DOHH2 (cell line): ENCODE results near the gene RPS6KA2.

ENCODE experiments used
- H3F3A ChIP-seq: fragments of 200-600 bp; sonication (generic), shearing (Covaris generic); 2 replicates; pipeline ENCODE4 v1.6.0; 2016; ENCODE audit warnings: antibody characterized with exemption, mild to moderate bottlenecking; ENCODE audit not compliant: control insufficient read depth, insufficient read depth
- H3K27ac ChIP-seq: fragments of 200-600 bp; sonication (generic); 2 replicates; pipeline ENCODE4 v1.5.1; 2014; ENCODE audit warnings: low read depth, mild to moderate bottlenecking, low read length, moderate library complexity
- H3K27me3 ChIP-seq: fragments of 200-600 bp; sonication (generic); 2 replicates; pipeline ENCODE4 v1.6.1; 2014; ENCODE audit warnings: mild to moderate bottlenecking, low read length, mixed read lengths; ENCODE audit not compliant: control insufficient read depth
- H3K36me3 ChIP-seq: fragments of 200-600 bp; sonication (generic); 2 replicates; pipeline ENCODE4 v1.6.1; 2014; ENCODE audit warnings: mild to moderate bottlenecking, low read length, moderate library complexity, mixed read lengths; ENCODE audit not compliant: control insufficient read depth
- H3K4me1 ChIP-seq: fragments of 200-600 bp; sonication (generic); 2 replicates; pipeline ENCODE4 v1.6.1; 2014; ENCODE audit warnings: mild to moderate bottlenecking, low read length, mixed read lengths; ENCODE audit not compliant: control insufficient read depth
- H3K4me2 ChIP-seq: fragments of 200-600 bp; sonication (generic); 2 replicates; pipeline ENCODE4 v1.6.0; 2014; ENCODE audit warnings: mild to moderate bottlenecking, low read length, moderate library complexity
- H3K4me3 ChIP-seq: fragments of 200-600 bp; sonication (generic); 2 replicates; pipeline ENCODE4 v1.5.1; 2014; ENCODE audit warnings: mild to moderate bottlenecking, low read length, mixed read lengths
- H3K79me2 ChIP-seq: fragments of 200-600 bp; sonication (generic); 2 replicates; pipeline ENCODE4 v1.6.1; 2014; ENCODE audit warnings: mild to moderate bottlenecking, low read length, mixed read lengths; ENCODE audit not compliant: control insufficient read depth
- H3K9me2 ChIP-seq: fragments of 200-600 bp; sonication (generic); replicated peaks from 2 replicates; pipeline ENCODE4 v1.6.1; 2014; ENCODE audit warnings: mild to moderate bottlenecking, low read length, mixed read lengths; ENCODE audit not compliant: control insufficient read depth
- H3K9me3 ChIP-seq: fragments of 200-600 bp; sonication (generic); 2 replicates; pipeline ENCODE4 v1.6.1; 2014; ENCODE audit warnings: antibody characterized with exemption, low read length, mixed read lengths; ENCODE audit not compliant: control insufficient read depth, insufficient read depth
- H4K20me1 ChIP-seq: fragments of 200-600 bp; sonication (generic); 2 replicates; pipeline ENCODE4 v1.6.0; 2014; ENCODE audit warnings: low read depth, mild to moderate bottlenecking, antibody characterized with exemption, low read length, moderate library complexity; ENCODE audit not compliant: control insufficient read depth, insufficient read depth
- EZH2phosphoT487 ChIP-seq: fragments of 200-600 bp; sonication (generic); IDR thresholded peaks from 2 replicates; pipeline ENCODE4 v1.6.1; 2017; ENCODE audit warnings: borderline replicate concordance, mild to moderate bottlenecking, antibody characterized with exemption, low read length, moderate library complexity, mixed read lengths
- TF ChIP-seq, protein P1 (sequence below): fragments of 200-600 bp; sonication (generic); IDR thresholded peaks from one replicate; pipeline ENCODE4 v1.5.1; 2014; ENCODE audit warnings: antibody characterized with exemption, mild to moderate bottlenecking, low read depth, low read length; ENCODE audit not compliant: poor library complexity, severe bottlenecking

Gene RPS6KA2

GRCh38 chr6:166444446-166444845, 182.6 kb downstream of the RPS6KA2 start:
- Histone ChIP-seq H3K4me3 (no peak overlapping the region), H3K36me3 (no peaks in the 10 kb centered on the region), H3K4me2 (no peak overlapping the region), H3K27me3 (no peaks in the 10 kb centered on the region), H3K4me1 (peaks cover 28% of the 10 kb centered on the region), H3K79me2 (no peaks in the 10 kb centered on the region), H3K9me2 (no peaks in the 10 kb centered on the region), H3K9me3 (no peaks in the 10 kb centered on the region), H4K20me1 (no peaks in the 10 kb centered on the region), H3K27ac (no peak overlapping the region), H3F3A (no peaks in the 10 kb centered on the region)
- TF ChIP-seq EZH2phosphoT487: no peak
- TF ChIP-seq, protein P1, sequence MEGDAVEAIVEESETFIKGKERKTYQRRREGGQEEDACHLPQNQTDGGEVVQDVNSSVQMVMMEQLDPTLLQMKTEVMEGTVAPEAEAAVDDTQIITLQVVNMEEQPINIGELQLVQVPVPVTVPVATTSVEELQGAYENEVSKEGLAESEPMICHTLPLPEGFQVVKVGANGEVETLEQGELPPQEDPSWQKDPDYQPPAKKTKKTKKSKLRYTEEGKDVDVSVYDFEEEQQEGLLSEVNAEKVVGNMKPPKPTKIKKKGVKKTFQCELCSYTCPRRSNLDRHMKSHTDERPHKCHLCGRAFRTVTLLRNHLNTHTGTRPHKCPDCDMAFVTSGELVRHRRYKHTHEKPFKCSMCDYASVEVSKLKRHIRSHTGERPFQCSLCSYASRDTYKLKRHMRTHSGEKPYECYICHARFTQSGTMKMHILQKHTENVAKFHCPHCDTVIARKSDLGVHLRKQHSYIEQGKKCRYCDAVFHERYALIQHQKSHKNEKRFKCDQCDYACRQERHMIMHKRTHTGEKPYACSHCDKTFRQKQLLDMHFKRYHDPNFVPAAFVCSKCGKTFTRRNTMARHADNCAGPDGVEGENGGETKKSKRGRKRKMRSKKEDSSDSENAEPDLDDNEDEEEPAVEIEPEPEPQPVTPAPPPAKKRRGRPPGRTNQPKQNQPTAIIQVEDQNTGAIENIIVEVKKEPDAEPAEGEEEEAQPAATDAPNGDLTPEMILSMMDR: no peak

- Histone ChIP-seq H3K9me2 (no peaks in the 10 kb centered on the region), H3K36me3 (no peaks in the 10 kb centered on the region), H3K4me1 (peaks cover 30% of the 10 kb centered on the region), H3K27me3 (no peaks in the 10 kb centered on the region), H3K79me2 (no peaks in the 10 kb centered on the region), H3K9me3 (no peaks in the 10 kb centered on the region), H3K27ac (no peak overlapping the region), H3K4me3 (no peak overlapping the region), H4K20me1 (no peaks in the 10 kb centered on the region), H3K4me2 (no peak overlapping the region), H3F3A (no peaks in the 10 kb centered on the region)
- TF ChIP-seq EZH2phosphoT487: no peak
- TF ChIP-seq, protein P1: peak; percentile 54
These were observed 183.9 kb downstream of the RPS6KA2 start for GRCh38 chr6:166443166-166443565.

- H3K27me3 ChIP-seq: no peaks in the 10 kb centered on the region
- no peaks in the 10 kb centered on the region for H3K9me3 ChIP-seq
- H3K36me3 ChIP-seq: no peaks in the 10 kb centered on the region
- H3K27ac ChIP-seq: no peak overlapping the region
- no peak for TF ChIP-seq EZH2phosphoT487
- TF ChIP-seq, protein P1: no peak
- H4K20me1 ChIP-seq: no peaks in the 10 kb centered on the region
- no peaks in the 10 kb centered on the region for H3K79me2 ChIP-seq
- peaks cover 30% of the 10 kb centered on the region for H3K4me1 ChIP-seq
- H3K4me3 ChIP-seq: no peak overlapping the region
- no peaks in the 10 kb centered on the region for H3F3A ChIP-seq
- no peak overlapping the region for H3K4me2 ChIP-seq
- H3K9me2 ChIP-seq: no peaks in the 10 kb centered on the region
These were observed 184.8 kb downstream of the RPS6KA2 start for GRCh38 chr6:166442131-166442685.
